Body of pancreas (tissue), 4 donors: ENCODE results near the gene PGM3.

Source experiments
- CTCF ChIP-seq, 7 experiments: fragments of 450-650 bp in 4 of 7; fragments of 200-600 bp in 3 of 7; sonication (generic) in 3 of 7; IDR thresholded peaks; one replicate each; pipeline ENCODE4 v1.5.1; 2016 to 2019; ENCODE audit warnings: antibody characterized with exemption in 7 of 7
- POLR2A ChIP-seq, 3 donors: fragments of 450-650 bp; IDR thresholded peaks; one replicate each; pipeline ENCODE4 v1.6.1; 2016; ENCODE audit warnings: antibody characterized with exemption in 3 of 3, mild to moderate bottlenecking in 2 of 3

DNA sequence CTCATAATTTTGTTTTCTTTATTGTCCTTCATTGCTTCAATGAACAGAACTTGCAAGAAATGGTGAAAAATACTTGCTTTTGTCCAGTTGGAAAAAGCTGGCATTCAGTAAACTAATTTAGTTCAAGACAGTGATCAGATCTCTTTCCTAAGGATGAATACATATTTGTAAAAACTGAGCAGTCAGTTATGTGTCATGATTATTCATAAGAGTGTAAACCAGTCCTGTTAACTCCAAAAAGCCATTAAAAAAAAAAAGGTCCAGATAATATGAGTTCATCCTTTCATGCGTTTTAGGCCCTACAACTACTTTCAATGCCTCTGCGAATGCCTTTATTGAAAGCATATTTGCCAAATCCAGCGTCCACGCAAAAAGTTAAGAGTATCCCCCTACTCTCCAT, 609 bp downstream of the PGM3 start:
- TF ChIP-seq CTCF (IDR thresholded peaks at IDR 0.05): no peak
- TF ChIP-seq POLR2A (IDR thresholded peaks at IDR 0.05): no peak
